D721Med (cell line): ENCODE data around the gene KRTAP2-1.
"Not testable (repeated sequence)": the region's sequence is repeated elsewhere in the genome, so short reads cannot be mapped to it uniquely, and the experiment has no call there.

ENCODE experiments used
- DNase-seq: peaks from one replicate; pipeline ENCODE4 v3.0.0; 2011; ENCODE audit warnings: low spot score; ENCODE audit not compliant: insufficient read length
- FAIRE-seq: peaks from 2 replicates; lab custom pipeline; 2011; peaks lifted over from hg19 to GRCh38; lab: Jason Lieb, UNC
- CTCF ChIP-seq: IDR thresholded peaks from 2 replicates; pipeline ENCODE4 v1.5.1; 2012; ENCODE audit warnings: mild to moderate bottlenecking, control low read depth; ENCODE audit not compliant: insufficient read depth; ENCODE audit errors: missing control alignments

The KRTAP2-1 gene

GRCh38 chr17:41046735-41047465 lies at the start of gene KRTAP2-1:
Gene KRTAP2-1 (minus strand): TSS chr17:41047316. CDS start chr17:41047267, 49 bp downstream.
- DNase-seq, FAIRE-seq: not testable (repeated sequence)

- TF ChIP-seq CTCF, result no peak
- no peak for DNase-seq
- FAIRE-seq, result no peak
Measured at GRCh38 chr17:41096055-41096454, 48.9 kb upstream of the KRTAP2-1 start.

GRCh38 chr17:41088760-41089352 lies 41.7 kb upstream of the KRTAP2-1 start:
- not testable (repeated sequence) for FAIRE-seq, DNase-seq

GRCh38 chr17:41084100-41084856 lies 37.2 kb upstream of the KRTAP2-1 start, which contains the start of gene KRTAP4-7:
Gene KRTAP4-7 (plus strand): TSS chr17:41084150. CDS start chr17:41084207, 57 bp downstream.
- FAIRE-seq, DNase-seq: not testable (repeated sequence)

GRCh38 chr17:41083427-41083826 lies 36.3 kb upstream of the KRTAP2-1 start:
- DNase-seq, FAIRE-seq: not testable (repeated sequence)

GRCh38 chr17:41082626-41083025 lies 35.5 kb upstream of the KRTAP2-1 start:
- no peak for TF ChIP-seq CTCF
- FAIRE-seq (no peak), DNase-seq (no peak)

GRCh38 chr17:41076788-41077187 lies 29.7 kb upstream of the KRTAP2-1 start:
- FAIRE-seq (no peak), DNase-seq (no peak)
- no peak for TF ChIP-seq CTCF

GRCh38 chr17:41073676-41074075 lies 26.6 kb upstream of the KRTAP2-1 start:
- no peak for FAIRE-seq
- TF ChIP-seq CTCF, result no peak
- no peak for DNase-seq
